SKM-1 treated with dmso at 0.1 percent for 144 hours (cell line): ENCODE measurements around the gene PDX1.

Source experiments
- DNase-seq: peaks from one replicate; lab custom pipeline; 2025; ENCODE audit not compliant: unreplicated experiment; lab: John Stamatoyannopoulos, UW

The PDX1 gene

GRCh38 chr13:27969082-27969865 is 49.5 kb downstream of the PDX1 start, which contains the start of gene CDX2:
Gene CDX2, minus strand, starts transcription at chr13:27969315. Its CDS starts 309 bp downstream, at chr13:27969006.
- no peak for DNase-seq

DNA sequence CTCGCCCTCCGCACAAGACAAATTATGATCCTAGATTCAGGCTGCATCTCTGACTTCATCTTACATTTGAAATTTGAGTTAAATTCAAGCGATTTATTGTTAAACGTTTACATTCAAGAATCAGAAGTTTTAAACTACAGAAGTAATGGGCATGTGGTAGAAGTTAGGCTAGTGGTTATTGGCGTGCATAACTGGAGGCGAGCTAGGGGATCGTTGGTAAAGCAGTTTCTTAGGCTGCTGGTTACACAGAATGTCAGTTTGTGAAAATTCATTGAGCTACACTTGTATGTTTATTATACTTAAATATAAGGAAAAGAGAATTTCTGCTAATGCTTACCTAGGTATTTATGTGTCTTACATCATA is 50.0 kb downstream of the PDX1 start:
- DNase-seq: no peak

DNA sequence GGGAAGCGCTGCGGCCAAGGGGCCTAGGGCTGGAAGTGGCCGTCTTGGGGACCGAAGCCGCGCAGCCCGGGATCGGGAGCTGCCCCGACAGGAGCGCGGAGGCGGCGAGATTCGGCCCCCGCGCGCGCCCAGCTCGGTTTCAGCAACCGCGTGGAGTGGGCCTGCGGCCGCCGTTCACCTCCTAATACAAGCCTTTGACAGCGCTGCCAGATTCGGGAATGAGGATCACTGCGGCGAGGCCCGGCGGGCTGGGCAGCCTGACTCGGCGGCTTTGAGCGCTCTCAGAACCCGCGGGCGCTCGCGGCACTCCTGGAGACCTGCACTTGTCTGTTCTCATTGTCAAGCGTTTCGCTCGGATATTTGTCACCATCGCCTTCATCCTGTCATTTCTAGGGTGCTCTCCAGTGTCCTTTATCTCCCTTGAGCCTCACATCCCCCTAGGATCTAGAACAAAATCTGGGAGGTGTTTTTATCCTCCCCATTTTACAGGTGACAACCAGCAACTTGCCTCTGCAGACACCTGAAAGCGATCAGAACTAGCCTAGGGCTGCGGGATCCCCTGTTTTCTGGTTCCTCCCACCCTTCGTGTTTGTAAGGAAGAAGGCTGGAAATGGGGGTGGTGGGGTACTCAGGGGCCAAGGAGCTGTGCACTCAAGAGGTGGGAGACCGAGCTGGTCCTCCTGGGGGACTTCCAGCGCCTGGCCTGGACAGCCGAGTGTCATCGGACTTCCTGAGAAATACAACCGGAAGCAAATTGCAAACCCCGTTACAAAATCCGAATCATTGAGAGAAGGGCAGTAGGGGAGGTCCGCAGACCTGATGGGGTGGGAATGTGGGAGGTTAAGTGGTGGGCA is 50.8 kb downstream of the PDX1 start:
- no peak for DNase-seq

DNA sequence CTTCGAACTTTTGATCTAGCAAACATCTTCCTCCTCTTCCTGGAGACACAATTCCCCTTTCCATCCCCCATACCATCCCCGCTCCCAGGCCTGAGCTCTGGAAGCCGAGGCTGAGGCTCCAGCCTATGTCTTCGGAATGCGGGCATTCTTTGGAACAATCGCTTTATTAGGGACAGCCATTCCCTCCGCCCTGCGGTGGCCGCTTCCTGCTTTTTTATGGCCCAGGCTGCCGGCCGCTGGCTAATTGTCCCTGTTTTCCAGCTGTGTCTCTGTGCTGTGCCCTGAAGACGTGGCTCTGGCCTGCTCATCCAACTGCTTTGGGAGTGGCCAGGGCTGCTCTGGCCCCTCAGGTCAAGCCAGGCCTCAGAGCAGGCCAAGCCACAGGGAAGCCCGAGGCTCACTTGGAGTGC is 51.4 kb downstream of the PDX1 start:
- DNase-seq: no peak

- no peak for DNase-seq
Measured at GRCh38 chr13:27971776-27972477, 52.1 kb downstream of the PDX1 start.

- DNase-seq: no peak
Measured at GRCh38 chr13:27972478-27972820, 52.6 kb downstream of the PDX1 start.

DNA sequence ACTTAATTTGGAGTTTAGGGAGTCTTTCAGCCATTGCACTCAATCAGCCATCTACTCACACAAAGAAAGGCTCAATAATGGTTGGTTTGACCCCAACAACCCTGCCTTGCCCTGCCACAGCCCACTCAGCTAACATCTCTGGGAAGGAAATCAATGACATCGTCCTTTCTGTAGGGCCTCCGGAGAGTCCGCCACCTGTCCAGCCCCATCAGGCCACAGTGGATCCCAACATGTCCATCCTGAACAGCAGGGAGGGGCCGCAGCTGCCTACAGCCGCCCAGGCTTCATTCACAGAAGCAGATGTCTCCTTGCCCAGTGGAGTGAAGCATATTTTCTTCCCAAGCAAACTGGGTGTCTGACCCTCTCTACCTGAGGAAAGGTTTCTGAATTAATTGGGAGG is 53.5 kb downstream of the PDX1 start:
- no peak for DNase-seq

- DNase-seq: no peak
Measured at GRCh38 chr13:27973961-27974662, 54.3 kb downstream of the PDX1 start.
